GM13977 (cell line): ENCODE measurements around the gene MEF2A.
"Not testable (repeated sequence)": the region's sequence is repeated elsewhere in the genome, so short reads cannot be mapped to it uniquely, and the experiment has no call there.

Source experiments
- DNase-seq: peaks from one replicate; pipeline ENCODE4 v3.0.0; 2012; ENCODE audit warnings: low spot score
- CTCF ChIP-seq: IDR thresholded peaks from 2 replicates; pipeline ENCODE4 v1.5.1; 2012; ENCODE audit warnings: mild to moderate bottlenecking, control low read depth; ENCODE audit not compliant: insufficient read depth; ENCODE audit errors: extremely low read depth, missing control alignments
- in situ Hi-C: fragments of 300-500 bp; cut with MboI; formaldehyde crosslinking; loops from one replicate; pipeline ENCODE4 v1.12.0; 2022; ENCODE audit warnings: low sequenced_read_pairs, low pct_unique_long_range_greater_than_20kb, mixed read lengths, inconsistent platforms; ENCODE audit not compliant: unreplicated experiment

The MEF2A gene

GRCh38 chr15:99731336-99732123 lies 165.7 kb downstream of the MEF2A start:
- TF ChIP-seq CTCF: no peak
- in situ Hi-C loops: no loop called here
- DNase-seq: no peak

- no peak for DNase-seq
- in situ Hi-C loops: no loop called here
- TF ChIP-seq CTCF: no peak
Measured at GRCh38 chr15:99732124-99732750, 166.5 kb downstream of the MEF2A start.

- DNase-seq: no peak
- in situ Hi-C loops: no loop called here
- TF ChIP-seq CTCF: no peak
Measured at GRCh38 chr15:99732751-99733267, 167.0 kb downstream of the MEF2A start.

GRCh38 chr15:99733268-99734039 lies 167.7 kb downstream of the MEF2A start, which contains the start of gene LYSMD4:
Gene LYSMD4 (minus strand): TSS chr15:99733437. CDS start chr15:99731999, 1,438 bp downstream.
- DNase-seq: peak; percentile 99
- TF ChIP-seq CTCF: no peak
- in situ Hi-C loops: no loop called here

GRCh38 chr15:99734040-99734291 lies 168.2 kb downstream of the MEF2A start:
- DNase-seq, in situ Hi-C loops: not testable (repeated sequence)

GRCh38 chr15:99734575-99734974 lies 168.8 kb downstream of the MEF2A start:
- in situ Hi-C loops: no loop called here
- no peak for TF ChIP-seq CTCF
- DNase-seq: no peak

GRCh38 chr15:99735868-99736267 lies 170.1 kb downstream of the MEF2A start:
- DNase-seq: no peak
- no peak for TF ChIP-seq CTCF
- in situ Hi-C loops: no loop called here
